IMR-90 (cell line): ENCODE data around the gene PAX5. TPM values are rescaled to one million over a fixed set of nuclear protein-coding genes. Genes with fewer than 3 reads are reported as not detected.

Source experiments
- ATAC-seq: fragments of 200-7000 bp; cut with Tn5 transposase; 2 replicates; pipeline ENCODE4 v1.9.1; 2020; ENCODE audit warnings: low read depth, mild to moderate bottlenecking, moderate library complexity
- BruUV-seq: library from RNA; stranded (reverse); fragments of 400-500 nt; replicated peaks from 2 replicates; lab custom pipeline; 2021; lab: Mats Ljungman, UMichigan
- CTCF ChIA-PET: fragments of 300-600 bp; formaldehyde crosslinking; extraction: SDS; loops from one replicate; lab custom pipeline; 2021; ENCODE audit warnings: antibody characterized with exemption; lab: Yijun Ruan, JAX
- POLR2A ChIA-PET: fragments of 300-600 bp; sonication (Branson Sonifier 250); formaldehyde crosslinking; loops from one replicate; lab custom pipeline; 2022; ENCODE audit warnings: antibody characterized with exemption; ENCODE audit not compliant: unreplicated experiment; lab: Charles Lee
- DNase-seq: peaks from one replicate; pipeline ENCODE4 v3.0.0; 2013
- H2AFZ ChIP-seq: replicated peaks from 2 replicates; pipeline ENCODE3; 2013; ENCODE audit warnings: low read length, mild to moderate bottlenecking; ENCODE audit not compliant: poor library complexity
- H2AK5ac ChIP-seq: 2 replicates; pipeline ENCODE4 v1.6.1; 2013; ENCODE audit warnings: low read depth, low read length, inconsistent platforms
- H2AK9ac ChIP-seq: replicated peaks from 2 replicates; pipeline ENCODE3; 2013; ENCODE audit warnings: mild to moderate bottlenecking, low read depth, low read length, moderate library complexity; ENCODE audit not compliant: poor library complexity
- H2BK120ac ChIP-seq: 2 replicates; pipeline ENCODE4 v1.6.1; 2013; ENCODE audit warnings: low read depth, low read length, inconsistent platforms
- H2BK15ac ChIP-seq: 3 replicates; pipeline ENCODE4 v1.6.1; 2013; ENCODE audit warnings: low read depth, low read length, inconsistent platforms
- H2BK20ac ChIP-seq: 2 replicates; pipeline ENCODE4 v1.6.1; 2013; ENCODE audit warnings: low read depth, mild to moderate bottlenecking, inconsistent platforms, low read length, moderate library complexity
- H2BK5ac ChIP-seq: 2 replicates; pipeline ENCODE4 v1.6.1; 2013; ENCODE audit warnings: mild to moderate bottlenecking, low read depth, low read length, inconsistent platforms; ENCODE audit not compliant: poor library complexity, severe bottlenecking
- H3K14ac ChIP-seq: replicated peaks from 2 replicates; pipeline ENCODE4 v1.6.1; 2013; ENCODE audit warnings: low read depth, low read length, inconsistent platforms
- H3K18ac ChIP-seq: 2 replicates; pipeline ENCODE4 v1.6.1; 2013; ENCODE audit warnings: low read depth, low read length, control low read depth
- H3K23ac ChIP-seq: 2 replicates; pipeline ENCODE4 v1.6.1; 2013; ENCODE audit warnings: low read depth, low read length, inconsistent platforms
- H3K27ac ChIP-seq: 2 replicates; pipeline ENCODE4 v1.5.1; 2013; ENCODE audit warnings: mild to moderate bottlenecking, control low read depth, low read length; ENCODE audit not compliant: insufficient read depth
- H3K27me3 ChIP-seq: 2 replicates; pipeline ENCODE4 v1.6.1; 2013; ENCODE audit warnings: low read length; ENCODE audit not compliant: control insufficient read depth, insufficient read depth
- H3K36me3 ChIP-seq: 2 replicates; pipeline ENCODE4 v1.6.1; 2013; ENCODE audit warnings: low read length, mixed read lengths; ENCODE audit not compliant: control insufficient read depth, insufficient read depth
- H3K4ac ChIP-seq: 2 replicates; pipeline ENCODE4 v1.6.1; 2013; ENCODE audit warnings: low read depth, low read length, inconsistent platforms
- H3K4me1 ChIP-seq: 2 replicates; pipeline ENCODE4 v1.6.1; 2013; ENCODE audit warnings: low read length, mixed read lengths; ENCODE audit not compliant: control insufficient read depth, insufficient read depth
- H3K4me2 ChIP-seq: 2 replicates; pipeline ENCODE4 v1.6.1; 2013; ENCODE audit warnings: low read depth, mild to moderate bottlenecking, control low read depth, low read length, moderate library complexity
- H3K4me3 ChIP-seq: 2 replicates; pipeline ENCODE4 v1.5.1; 2013; ENCODE audit warnings: low read depth, mild to moderate bottlenecking, control low read depth, low read length, moderate library complexity; ENCODE audit not compliant: insufficient read depth
- H3K56ac ChIP-seq: 2 replicates; pipeline ENCODE4 v1.6.1; 2013; ENCODE audit warnings: low read length, inconsistent platforms; ENCODE audit not compliant: insufficient read depth; ENCODE audit errors: extremely low read depth
- H3K79me1 ChIP-seq, 2 experiments: 2 replicates each; pipeline ENCODE4 v1.6.1; 2013; ENCODE audit warnings: low read length in 2 of 2, inconsistent platforms in 1 of 2, low read depth in 1 of 2
- H3K9ac ChIP-seq: 2 replicates; pipeline ENCODE4 v1.6.1; 2013; ENCODE audit warnings: low read depth, low read length, control low read depth
- H3K9me1 ChIP-seq: 2 replicates; pipeline ENCODE4 v1.6.1; 2013; ENCODE audit warnings: low read length, inconsistent platforms; ENCODE audit not compliant: insufficient read depth
- H3K9me3 ChIP-seq: 2 replicates; pipeline ENCODE4 v1.6.1; 2013; ENCODE audit warnings: low read length; ENCODE audit not compliant: control insufficient read depth, insufficient read depth
- H4K20me1 ChIP-seq: 2 replicates; pipeline ENCODE4 v1.6.1; 2013; ENCODE audit warnings: low read length, inconsistent platforms; ENCODE audit not compliant: insufficient read depth
- H4K5ac ChIP-seq: 2 replicates; pipeline ENCODE4 v1.6.1; 2013; ENCODE audit warnings: mild to moderate bottlenecking, low read depth, low read length, control low read depth
- H4K8ac ChIP-seq, 2 experiments: 2 replicates each; pipeline ENCODE4 v1.6.1; 2013; ENCODE audit warnings: low read depth in 2 of 2, low read length in 2 of 2, control low read depth in 1 of 2, inconsistent platforms in 1 of 2
- H4K91ac ChIP-seq: 2 replicates; pipeline ENCODE4 v1.6.1; 2013; ENCODE audit warnings: low read depth, low read length, inconsistent platforms; ENCODE audit not compliant: insufficient read depth
- BHLHE40 ChIP-seq: fragments of 150-350 bp; IDR thresholded peaks from 2 replicates; pipeline ENCODE4 v1.6.1; 2016; ENCODE audit warnings: mild to moderate bottlenecking, low read depth, low read length
- CEBPB ChIP-seq: IDR thresholded peaks from 2 replicates; pipeline ENCODE4 v1.6.1; 2012; ENCODE audit warnings: low read depth, low read length, improper control_type of control experiment
- CHD1 ChIP-seq: IDR thresholded peaks from 2 replicates; pipeline ENCODE4 v1.6.1; 2012; ENCODE audit warnings: low read depth, low read length, improper control_type of control experiment
- CTCF ChIP-seq: conservative IDR thresholded peaks from 2 replicates; pipeline ENCODE4 v1.5.1; 2012; ENCODE audit warnings: mild to moderate bottlenecking, low read depth, low read length, improper control_type of control experiment
- ELK1 ChIP-seq: fragments of 150-350 bp; IDR thresholded peaks from 2 replicates; pipeline ENCODE4 v1.6.1; 2016; ENCODE audit warnings: low read depth, mild to moderate bottlenecking, low read length, moderate library complexity, borderline replicate concordance
- FOS ChIP-seq: fragments of 150-350 bp; IDR thresholded peaks from 2 replicates; pipeline ENCODE4 v1.6.1; 2016; ENCODE audit warnings: low read depth, low read length
- MAFK ChIP-seq: IDR thresholded peaks from 2 replicates; pipeline ENCODE4 v1.6.1; 2012; ENCODE audit warnings: low read depth, low read length, improper control_type of control experiment
- MAZ ChIP-seq: IDR thresholded peaks from 2 replicates; pipeline ENCODE4 v1.6.1; 2012; ENCODE audit warnings: low read depth, mild to moderate bottlenecking, low read length, improper control_type of control experiment, moderate library complexity, borderline replicate concordance
- MXI1 ChIP-seq: IDR thresholded peaks from 2 replicates; pipeline ENCODE4 v1.6.1; 2012; ENCODE audit warnings: low read depth, mild to moderate bottlenecking, low read length, moderate library complexity, borderline replicate concordance
- NFE2L2 ChIP-seq: fragments of 150-350 bp; IDR thresholded peaks from 2 replicates; pipeline ENCODE4 v1.6.1; 2016; ENCODE audit warnings: low read depth, mild to moderate bottlenecking, low read length
- POLR2A ChIP-seq: IDR thresholded peaks from 2 replicates; pipeline ENCODE4 v1.6.1; 2012; ENCODE audit warnings: mild to moderate bottlenecking, low read depth, low read length
- RAD21 ChIP-seq: IDR thresholded peaks from 2 replicates; pipeline ENCODE4 v1.6.1; 2012; ENCODE audit warnings: low read length, improper control_type of control experiment
- RCOR1 ChIP-seq: IDR thresholded peaks from 2 replicates; pipeline ENCODE4 v1.6.1; 2012; ENCODE audit warnings: mild to moderate bottlenecking, low read length, improper control_type of control experiment; ENCODE audit not compliant: insufficient replicate concordance
- RFX5 ChIP-seq: IDR thresholded peaks from 2 replicates; pipeline ENCODE4 v1.8.0; 2012; ENCODE audit warnings: low read depth, mild to moderate bottlenecking, low read length, moderate library complexity
- SMC3 ChIP-seq: fragments of 150-350 bp; IDR thresholded peaks from 2 replicates; pipeline ENCODE4 v1.6.1; 2016; ENCODE audit warnings: low read depth, mild to moderate bottlenecking, antibody characterized with exemption, low read length, moderate library complexity
- WGBS, 2 experiments: methylation state at CpG; one replicate each; pipeline versions ENCODE4 v1.1.5 to v1.1.7; 2013; ENCODE audit warnings: missing lambda C conversion rate in 2 of 2; ENCODE audit not compliant: insufficient read length in 1 of 2; ENCODE audit errors: extremely low coverage in 2 of 2; 5-methylcytosine and 5-hydroxymethylcytosine counted together
- dilution Hi-C: fragments of 300-500 bp; cut with HindIII; formaldehyde crosslinking; loops from one replicate; pipeline ENCODE4 v1.14.3; 2018; ENCODE audit warnings: low sequenced_read_pairs; ENCODE audit not compliant: unreplicated experiment
- in situ Hi-C: fragments of 300-500 bp; cut with MboI; formaldehyde crosslinking; loops from 3 replicates; pipeline ENCODE4 v1.14.3; 2019; ENCODE audit warnings: low sequenced_read_pairs, inconsistent platforms, mixed read lengths
- intact Hi-C: fragments of 100-400 bp; cut with micrococcal nuclease; formaldehyde crosslinking; loops from 2 replicates; pipeline ENCODE4 v1.10.0; 2022
- polyA plus RNA-seq, 3 experiments: library from polyadenylated mRNA; depleted of rRNA; stranded (reverse); fragments of >200 nt; gene quantifications; 2 replicates each; pipeline ENCODE4 v1.2.3, GENCODE V29; 2012; ENCODE audit warnings: low replicate concordance in 1 of 3
- total RNA-seq: library from RNA; depleted of rRNA; stranded (reverse); fragments of >200 nt; gene quantifications from 2 replicates; pipeline ENCODE4 v1.2.3, GENCODE V29; 2012
- TF ChIP-seq, protein P1 (sequence below): fragments of 150-350 bp; IDR thresholded peaks from 2 replicates; pipeline ENCODE4 v1.6.1; 2017; ENCODE audit warnings: mild to moderate bottlenecking, antibody characterized with exemption, low read length, low read depth

The PAX5 gene
- total and polyA plus RNA-seq, 2 of the 4 experiments (the other 2 are of a cell fraction), result not detected

GRCh38 chr9:36911601-36912412 lies 122.3 kb downstream of the PAX5 start:
- H2BK15ac ChIP-seq, result no peak overlapping the region
- no peaks in the 10 kb centered on the region for H3K9me3 ChIP-seq
- POLR2A ChIA-PET, result no interaction called here
- no peak overlapping the region for H3K23ac ChIP-seq
- no peak overlapping the region for H4K8ac ChIP-seq
- no peak for ATAC-seq
- no peak overlapping the region for H2AFZ ChIP-seq
- CTCF ChIA-PET, result no interaction called here
- H3K36me3 ChIP-seq, result no peaks in the 10 kb centered on the region
- H3K9ac ChIP-seq, result no peak overlapping the region
- H3K27me3 ChIP-seq, result peaks cover 27% of the 10 kb centered on the region
- H3K9me1 ChIP-seq, result no peaks in the 10 kb centered on the region
- dilution Hi-C loops (no loop called here), intact Hi-C loops (no loop called here), in situ Hi-C loops (no loop called here)
- no TSS peak for BruUV-seq
- H3K79me1 ChIP-seq, result no peaks in the 10 kb centered on the region
- WGBS, 2 experiments, result 54% methylated on average over 4 of the region's 12 CpGs; no CpG with 5 or more reads in 1 of the 2 experiments
- no peak for TF ChIP-seq MAZ
- no peak for TF ChIP-seq RFX5
- no peak for TF ChIP-seq FOS
- TF ChIP-seq ELK1, result no peak
- TF ChIP-seq, protein P1, sequence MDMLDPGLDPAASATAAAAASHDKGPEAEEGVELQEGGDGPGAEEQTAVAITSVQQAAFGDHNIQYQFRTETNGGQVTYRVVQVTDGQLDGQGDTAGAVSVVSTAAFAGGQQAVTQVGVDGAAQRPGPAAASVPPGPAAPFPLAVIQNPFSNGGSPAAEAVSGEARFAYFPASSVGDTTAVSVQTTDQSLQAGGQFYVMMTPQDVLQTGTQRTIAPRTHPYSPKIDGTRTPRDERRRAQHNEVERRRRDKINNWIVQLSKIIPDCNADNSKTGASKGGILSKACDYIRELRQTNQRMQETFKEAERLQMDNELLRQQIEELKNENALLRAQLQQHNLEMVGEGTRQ, result no peak
- no peak for TF ChIP-seq MAFK
- TF ChIP-seq NFE2L2, result no peak
- TF ChIP-seq MXI1, result no peak
- TF ChIP-seq CTCF, result no peak
- TF ChIP-seq RAD21, result no peak
- no peak for TF ChIP-seq RCOR1
- TF ChIP-seq CHD1, result no peak
- no peak for TF ChIP-seq BHLHE40
- TF ChIP-seq POLR2A, result no peak
- TF ChIP-seq CEBPB, result no peak
- TF ChIP-seq SMC3, result no peak
- H3K4ac ChIP-seq, result no peak overlapping the region
- no peak overlapping the region for H2AK9ac ChIP-seq
- no peak overlapping the region for H2BK5ac ChIP-seq
- no peak overlapping the region for H2BK120ac ChIP-seq
- H3K18ac ChIP-seq, result no peak overlapping the region
- H3K14ac ChIP-seq, result no peak overlapping the region
- H3K4me1 ChIP-seq, result no peaks in the 10 kb centered on the region
- H3K27ac ChIP-seq, result no peak overlapping the region
- H4K91ac ChIP-seq, result no peak overlapping the region
- no peak overlapping the region for H2BK20ac ChIP-seq
- no peak for DNase-seq
- H3K56ac ChIP-seq, result no peak overlapping the region
- H4K5ac ChIP-seq, result no peak overlapping the region
- no peaks in the 10 kb centered on the region for H4K20me1 ChIP-seq
- no peak overlapping the region for H3K4me2 ChIP-seq
- H2AK5ac ChIP-seq, result no peak overlapping the region
- no peak overlapping the region for H3K4me3 ChIP-seq
